HG02623 (cell line): ENCODE results near the gene TACC3.

Experiments
- ATAC-seq: cut with Tn5 transposase; IDR thresholded peaks from one replicate; pipeline ENCODE4 v1.9.1; 2021; ENCODE audit warnings: moderate library complexity; ENCODE audit not compliant: unreplicated experiment

TACC3 gene

GRCh38 chr4:1744552-1744951 is 23.2 kb downstream of the TACC3 start:
- no peak for ATAC-seq

GRCh38 chr4:1745165-1745564 is 23.8 kb downstream of the TACC3 start:
- no peak for ATAC-seq

DNA sequence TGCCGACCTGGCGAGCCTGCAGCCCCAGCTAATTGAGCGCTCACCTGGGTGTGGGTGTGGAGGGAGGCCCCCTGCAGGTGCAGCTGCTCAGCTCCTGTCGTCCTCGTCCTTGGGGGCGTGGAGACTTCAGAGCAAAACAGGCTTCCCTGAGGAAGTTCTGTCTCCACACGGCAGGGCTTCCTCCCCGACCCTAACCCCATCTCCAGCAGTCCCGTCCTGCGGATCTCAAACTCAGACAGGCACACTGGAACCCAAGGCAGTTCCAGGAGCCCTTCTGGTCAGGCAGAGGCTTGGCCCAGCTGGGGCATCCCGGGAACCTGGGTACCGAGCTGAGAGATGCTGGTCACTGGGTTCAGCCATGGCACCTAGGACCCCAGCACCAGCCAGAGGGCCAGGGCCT is 24.4 kb downstream of the TACC3 start:
- no peak for ATAC-seq

GRCh38 chr4:1746265-1746691 is 25.0 kb downstream of the TACC3 start:
- no peak for ATAC-seq

DNA sequence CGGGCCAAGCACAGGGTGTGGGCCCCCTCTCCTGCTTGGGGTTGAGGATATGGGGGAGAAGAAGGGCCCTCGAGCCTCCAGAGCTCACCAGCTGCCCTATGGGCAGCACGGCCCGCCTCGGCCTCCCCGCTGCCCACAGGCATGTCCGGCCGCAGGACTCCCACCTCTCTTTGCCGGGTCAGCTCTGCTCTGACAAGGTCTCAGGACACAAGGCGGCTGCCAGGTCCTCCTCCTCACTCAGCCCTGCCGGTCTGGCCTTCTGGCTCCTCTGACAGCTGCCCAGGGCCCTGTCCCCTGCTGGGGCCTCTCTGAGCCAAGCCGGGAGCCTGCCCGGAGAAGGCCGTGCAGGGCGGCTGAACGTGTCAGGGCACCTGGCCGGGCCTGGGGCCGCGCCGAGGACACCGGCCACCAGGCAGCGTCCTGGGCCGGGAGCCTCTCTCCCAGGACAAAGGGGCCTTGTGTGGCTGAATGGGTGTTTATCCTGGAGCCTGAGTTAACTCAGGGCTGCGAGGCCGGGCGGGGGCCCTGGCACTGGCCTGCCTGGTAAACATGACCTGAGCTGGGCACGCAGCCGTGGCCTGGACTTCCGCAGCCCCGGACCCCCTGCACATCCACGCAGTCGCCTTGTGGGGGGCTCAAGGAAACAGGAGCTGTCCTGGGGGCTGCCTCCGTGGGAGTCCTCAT is 25.7 kb downstream of the TACC3 start:
- ATAC-seq: no peak

GRCh38 chr4:1747603-1747967 is 26.3 kb downstream of the TACC3 start:
- no peak for ATAC-seq

GRCh38 chr4:1748465-1748995 is 27.2 kb downstream of the TACC3 start:
- ATAC-seq: no peak

- ATAC-seq: no peak
These were observed 28.0 kb downstream of the TACC3 start for GRCh38 chr4:1749370-1749769.

GRCh38 chr4:1749826-1750225 is 28.5 kb downstream of the TACC3 start:
- ATAC-seq: no peak

- ATAC-seq: no peak
These were observed 29.2 kb downstream of the TACC3 start for GRCh38 chr4:1750381-1751154.

GRCh38 chr4:1751155-1751918 is 30.0 kb downstream of the TACC3 start:
- no peak for ATAC-seq

DNA sequence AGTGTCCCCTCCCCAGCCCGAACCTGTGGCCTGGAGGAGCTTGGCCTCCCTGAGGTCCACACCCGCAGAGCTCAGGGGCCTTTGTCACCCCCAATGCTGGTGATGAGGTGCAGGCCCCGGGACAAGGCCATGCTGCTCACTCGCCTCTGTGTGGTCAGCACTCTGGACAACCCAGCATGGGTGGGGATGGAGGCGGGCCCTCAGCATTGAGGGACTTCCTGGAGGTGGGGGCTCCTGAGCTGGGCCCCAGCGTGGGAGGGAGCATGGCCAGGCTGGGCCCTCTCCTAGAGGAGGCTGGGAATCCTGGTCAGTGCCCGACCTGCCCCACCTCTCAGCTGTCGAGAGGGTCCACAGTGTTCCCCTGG is 30.6 kb downstream of the TACC3 start:
- ATAC-seq: no peak

GRCh38 chr4:1752284-1753041 is 31.1 kb downstream of the TACC3 start:
- no peak for ATAC-seq

- ATAC-seq: no peak
These were observed 32.0 kb downstream of the TACC3 start for GRCh38 chr4:1753294-1753696.

DNA sequence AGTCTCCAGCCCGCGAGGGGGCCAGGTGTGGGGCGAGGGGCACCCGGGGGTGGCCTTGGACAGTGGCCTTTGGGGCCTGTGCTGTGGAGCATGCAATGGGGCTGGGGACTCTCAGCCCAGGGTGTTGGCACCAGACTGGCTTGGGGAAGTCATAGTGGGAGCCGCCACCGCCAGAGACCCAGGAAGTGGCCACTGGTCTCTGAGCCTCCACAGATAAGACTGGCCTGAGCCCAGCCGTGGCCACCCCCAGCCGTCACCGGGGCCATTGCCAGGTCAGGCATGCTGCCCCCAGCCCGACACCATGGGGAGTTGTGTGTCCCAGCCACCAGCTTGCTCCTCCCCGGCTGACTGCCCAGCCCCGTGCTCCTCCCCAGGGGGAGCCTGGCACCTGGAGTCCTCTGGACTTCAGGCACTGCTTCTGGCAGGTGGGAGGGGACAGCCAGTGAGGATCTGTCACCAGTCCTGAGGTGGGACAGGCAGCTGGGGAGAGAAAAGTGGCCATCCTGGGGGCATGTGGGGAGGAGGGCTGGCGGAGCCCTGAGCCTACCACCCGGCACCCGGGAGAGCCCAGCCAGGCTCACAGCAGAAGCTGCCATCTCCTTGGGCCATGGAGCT is 32.5 kb downstream of the TACC3 start:
- no peak for ATAC-seq

- ATAC-seq: no peak
These were observed 33.0 kb downstream of the TACC3 start for GRCh38 chr4:1754336-1754735.

- no peak for ATAC-seq
These were observed 34.0 kb downstream of the TACC3 start for GRCh38 chr4:1755297-1755696.

GRCh38 chr4:1756079-1756478 is 34.8 kb downstream of the TACC3 start:
- no peak for ATAC-seq

DNA sequence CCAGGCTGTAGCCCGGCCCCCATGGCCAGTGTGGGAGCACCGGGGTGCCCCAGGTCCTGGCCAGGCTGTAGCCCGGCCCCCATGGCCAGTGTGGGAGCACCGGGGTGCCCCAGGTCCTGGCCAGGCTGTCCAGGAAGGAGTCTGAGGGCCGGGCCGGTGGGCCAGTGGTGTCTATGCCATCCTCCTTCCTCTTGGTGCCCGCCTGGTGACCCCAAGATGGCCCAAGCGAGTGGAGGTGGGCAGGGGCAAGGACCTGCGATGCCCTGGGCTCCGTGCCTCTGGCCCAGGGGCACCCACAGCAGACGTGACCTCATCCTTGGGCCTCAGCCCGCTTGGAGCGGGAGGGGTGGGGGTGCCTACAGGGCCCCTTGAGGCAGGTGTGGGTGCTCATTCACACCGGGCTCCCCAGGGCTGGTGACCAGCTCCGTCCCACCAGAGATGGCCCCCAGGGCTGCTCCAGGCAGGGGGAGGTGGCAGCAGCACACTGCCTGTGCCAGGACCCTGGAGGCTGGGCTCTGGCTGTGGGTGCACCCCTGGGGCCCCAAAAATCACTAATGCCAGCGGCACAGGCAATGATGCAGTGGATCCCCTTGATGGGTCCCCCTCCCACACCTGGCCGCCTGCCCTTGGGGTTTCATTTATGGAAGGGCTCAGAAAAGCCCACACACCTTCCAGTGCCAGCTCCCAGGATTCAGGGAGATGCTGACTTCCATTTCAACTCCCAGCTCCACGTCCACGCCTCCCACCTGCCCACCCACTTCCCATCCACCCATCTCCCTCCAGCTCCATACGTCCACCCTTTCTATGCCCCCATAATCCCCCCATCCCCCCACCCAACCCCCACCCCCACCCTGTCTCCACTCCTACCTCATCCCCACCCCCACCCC is 35.8 kb downstream of the TACC3 start:
- ATAC-seq: no peak

- ATAC-seq: no peak
These were observed 36.5 kb downstream of the TACC3 start for GRCh38 chr4:1757836-1758235.
